Endodermal cell (in vitro differentiated cells): ENCODE measurements around the gene IFNE. TPM values are rescaled to one million over a fixed set of nuclear protein-coding genes. Genes with fewer than 3 reads are reported as not detected.

ENCODE experiments used
- DNase-seq: peaks from one replicate; pipeline ENCODE4 v3.0.0-alpha.2; 2017
- H3K27ac ChIP-seq: 2 replicates; pipeline ENCODE4 v1.5.1; 2013; ENCODE audit warnings: mild to moderate bottlenecking, low read depth, low read length, moderate library complexity
- H3K27me3 ChIP-seq: 2 replicates; pipeline ENCODE4 v1.6.1; 2013; ENCODE audit warnings: mild to moderate bottlenecking, low read length, moderate library complexity; ENCODE audit not compliant: insufficient read depth, control insufficient read depth, poor library complexity, severe bottlenecking
- H3K36me3 ChIP-seq: 2 replicates; pipeline ENCODE4 v1.7.0; 2013; ENCODE audit warnings: mild to moderate bottlenecking, low read length, moderate library complexity; ENCODE audit not compliant: control insufficient read depth, insufficient read depth
- H3K4me1 ChIP-seq: one replicate; pipeline ENCODE4 v1.7.0; 2013; ENCODE audit warnings: low read length; ENCODE audit not compliant: control insufficient read depth, insufficient read depth
- H3K4me3 ChIP-seq: 2 replicates; pipeline ENCODE4 v1.5.1; 2013; ENCODE audit warnings: mild to moderate bottlenecking, low read length, moderate library complexity
- H3K9ac ChIP-seq: 2 replicates; pipeline ENCODE4 v1.6.1; 2013; ENCODE audit warnings: mild to moderate bottlenecking, low read length, moderate library complexity; ENCODE audit not compliant: poor library complexity, severe bottlenecking; ENCODE audit errors: extremely low read depth
- H3K9me3 ChIP-seq: 2 replicates; pipeline ENCODE4 v1.6.1; 2013; ENCODE audit warnings: mild to moderate bottlenecking, low read length, moderate library complexity; ENCODE audit not compliant: control insufficient read depth
- H3K27ac Mint-ChIP-seq: 2 replicates; pipeline ENCODE4 v1.8.0; 2020; ENCODE audit warnings: mixed read lengths
- H3K27me3 Mint-ChIP-seq: 2 replicates; pipeline ENCODE4 v1.8.0; 2021; ENCODE audit warnings: mild to moderate bottlenecking, mixed read lengths; ENCODE audit not compliant: insufficient read depth
- H3K36me3 Mint-ChIP-seq: 2 replicates; pipeline ENCODE4 v1.8.0; 2020; ENCODE audit warnings: low read depth, mixed read lengths
- H3K4me1 Mint-ChIP-seq: 2 replicates; pipeline ENCODE4 v1.8.0; 2020; ENCODE audit warnings: mixed read lengths
- H3K4me3 Mint-ChIP-seq: 2 replicates; pipeline ENCODE4 v1.8.0; 2020; ENCODE audit warnings: mild to moderate bottlenecking, moderate library complexity, mixed read lengths
- H3K9me3 Mint-ChIP-seq: 2 replicates; pipeline ENCODE4 v1.8.0; 2020; ENCODE audit warnings: mild to moderate bottlenecking, mixed read lengths
- WGBS, 2 experiments: methylation state at CpG; one replicate each; pipeline versions ENCODE4 v1.1.5 to v1.1.7; 2013; ENCODE audit warnings: missing lambda C conversion rate in 2 of 2, mixed read lengths in 1 of 2; ENCODE audit not compliant: insufficient coverage in 1 of 2, insufficient read length in 1 of 2; 5-methylcytosine and 5-hydroxymethylcytosine counted together
- total RNA-seq, 2 donors: library from RNA; stranded (reverse); fragmentation: NEBNext Ultra II Directional in 1 of 2; extraction: Animal tissue kit (Norgen Biotek cat#: 25700) in 1 of 2; gene quantifications; 2 replicates in 1 of 2; 3 replicates in 1 of 2; pipeline ENCODE4 v1.2.1, GENCODE V29; 2021
- TF ChIP-seq, protein P1 (sequence below): fragments of 200-600 bp; sonication (generic); conservative IDR thresholded peaks from 2 replicates; pipeline ENCODE4 v1.5.0; 2021; ENCODE audit warnings: antibody characterized with exemption, mild to moderate bottlenecking

The IFNE gene
- total RNA-seq, 2 donors from 2014 or later = 1.5 to 2.0 TPM

DNA sequence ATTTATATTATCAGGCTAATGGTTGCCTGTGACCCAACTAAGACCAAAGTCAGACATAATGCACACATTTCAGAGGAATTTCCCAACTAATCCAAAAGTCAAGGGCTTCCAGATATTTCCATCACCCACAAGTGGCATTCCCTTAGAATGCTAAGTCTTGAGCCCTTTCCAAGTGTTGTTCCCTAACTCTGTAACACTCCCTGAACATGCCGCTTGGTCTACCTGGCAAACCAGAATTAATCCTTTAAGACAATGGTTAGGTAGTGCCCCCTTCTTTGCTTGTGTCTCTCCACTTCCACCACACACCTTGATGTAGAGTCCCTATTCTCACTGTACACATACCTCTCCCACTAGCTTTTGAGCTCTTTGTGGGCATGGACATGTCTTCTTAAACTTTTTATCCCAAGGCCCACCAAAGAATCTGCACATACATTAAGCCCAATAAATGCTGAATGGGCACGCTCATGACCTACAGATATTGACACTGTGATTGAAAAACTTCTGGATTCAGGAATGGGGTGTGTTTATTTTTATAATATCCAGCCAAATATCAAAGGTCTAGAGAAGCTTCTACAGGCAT, 37.8 kb upstream of the IFNE start:
- Histone ChIP-seq H3K4me3 (no peak overlapping the region), H3K4me1 (no peaks in the 10 kb centered on the region), H3K9me3 (peaks cover 19% of the 10 kb centered on the region), H3K9ac (no peak overlapping the region), H3K27me3 (no peaks in the 10 kb centered on the region), H3K36me3 (no peaks in the 10 kb centered on the region), H3K27ac (no peak overlapping the region)
- no peaks in the 10 kb centered on the region for H3K27me3 Mint-ChIP-seq
- H3K27ac Mint-ChIP-seq = no peak overlapping the region
- 80 to 100% methylated on average over 1 to 2 of the region's 2 CpGs for WGBS, 2 experiments
- TF ChIP-seq, protein P1, sequence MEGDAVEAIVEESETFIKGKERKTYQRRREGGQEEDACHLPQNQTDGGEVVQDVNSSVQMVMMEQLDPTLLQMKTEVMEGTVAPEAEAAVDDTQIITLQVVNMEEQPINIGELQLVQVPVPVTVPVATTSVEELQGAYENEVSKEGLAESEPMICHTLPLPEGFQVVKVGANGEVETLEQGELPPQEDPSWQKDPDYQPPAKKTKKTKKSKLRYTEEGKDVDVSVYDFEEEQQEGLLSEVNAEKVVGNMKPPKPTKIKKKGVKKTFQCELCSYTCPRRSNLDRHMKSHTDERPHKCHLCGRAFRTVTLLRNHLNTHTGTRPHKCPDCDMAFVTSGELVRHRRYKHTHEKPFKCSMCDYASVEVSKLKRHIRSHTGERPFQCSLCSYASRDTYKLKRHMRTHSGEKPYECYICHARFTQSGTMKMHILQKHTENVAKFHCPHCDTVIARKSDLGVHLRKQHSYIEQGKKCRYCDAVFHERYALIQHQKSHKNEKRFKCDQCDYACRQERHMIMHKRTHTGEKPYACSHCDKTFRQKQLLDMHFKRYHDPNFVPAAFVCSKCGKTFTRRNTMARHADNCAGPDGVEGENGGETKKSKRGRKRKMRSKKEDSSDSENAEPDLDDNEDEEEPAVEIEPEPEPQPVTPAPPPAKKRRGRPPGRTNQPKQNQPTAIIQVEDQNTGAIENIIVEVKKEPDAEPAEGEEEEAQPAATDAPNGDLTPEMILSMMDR = no peak
- no peak overlapping the region for H3K4me3 Mint-ChIP-seq
- H3K4me1 Mint-ChIP-seq = no peaks in the 10 kb centered on the region
- no peak for DNase-seq
- peaks cover 36% of the 10 kb centered on the region for H3K36me3 Mint-ChIP-seq
- peaks cover 39% of the 10 kb centered on the region for H3K9me3 Mint-ChIP-seq

DNA sequence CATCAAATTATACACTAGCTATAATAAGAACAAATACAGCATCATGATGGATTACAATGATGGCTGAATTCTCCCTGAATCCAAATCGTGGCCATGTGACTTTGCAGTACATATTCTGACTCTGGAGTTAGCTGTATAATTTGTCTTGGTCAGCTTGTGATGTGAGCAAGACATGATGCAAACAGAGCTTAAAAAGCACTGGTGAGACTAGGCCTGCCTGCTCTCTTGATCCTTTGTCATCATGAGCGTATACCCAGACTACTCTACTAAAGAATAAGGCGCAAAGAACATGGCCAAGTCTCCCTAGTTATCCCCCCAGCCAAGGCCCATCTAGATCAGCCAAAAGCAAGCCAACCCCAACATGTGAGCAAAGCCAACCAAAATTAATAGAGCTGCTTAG, 34.7 kb upstream of the IFNE start:
- H3K27ac ChIP-seq = no peak overlapping the region
- WGBS, 2 experiments = 93 to 94% methylated on average over 2 to 3 of the region's 3 CpGs
- H3K4me1 ChIP-seq = peaks cover under 1% of the 10 kb centered on the region
- Mint-ChIP-seq H3K4me1 (peaks cover under 1% of the 10 kb centered on the region), H3K36me3 (peaks cover 23% of the 10 kb centered on the region), H3K4me3 (no peak overlapping the region), H3K27ac (no peak overlapping the region), H3K27me3 (no peaks in the 10 kb centered on the region), H3K9me3 (peaks cover 10% of the 10 kb centered on the region)
- peaks cover 6% of the 10 kb centered on the region for H3K36me3 ChIP-seq
- no peak overlapping the region for H3K9ac ChIP-seq
- DNase-seq = no peak
- no peaks in the 10 kb centered on the region for H3K27me3 ChIP-seq
- H3K4me3 ChIP-seq = no peak overlapping the region
- H3K9me3 ChIP-seq = no peaks in the 10 kb centered on the region
- TF ChIP-seq, protein P1 = no peak

DNA sequence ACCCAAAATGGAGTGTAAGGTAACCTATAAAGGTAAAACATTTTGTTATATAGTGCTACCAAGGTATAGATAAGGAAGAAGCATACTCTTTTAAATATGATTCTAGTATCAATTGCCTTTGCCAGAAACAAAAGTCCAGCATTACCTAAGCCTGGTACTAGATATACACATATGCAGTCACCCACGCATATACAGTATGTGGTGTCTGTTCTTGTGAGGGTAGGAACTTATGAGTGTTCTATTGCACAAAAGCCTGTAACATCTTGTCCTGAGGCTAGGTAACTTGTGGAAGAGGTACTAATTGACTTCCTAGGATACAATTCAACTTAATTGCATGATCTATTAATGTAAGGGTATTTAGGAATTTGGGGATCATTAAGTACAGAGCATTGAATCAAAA, 31.3 kb upstream of the IFNE start:
- DNase-seq = no peak
- Histone ChIP-seq H3K4me1 (peaks cover 10% of the 10 kb centered on the region), H3K9me3 (no peaks in the 10 kb centered on the region), H3K36me3 (peaks cover 8% of the 10 kb centered on the region), H3K4me3 (no peak overlapping the region), H3K9ac (no peak overlapping the region), H3K27me3 (no peaks in the 10 kb centered on the region), H3K27ac (no peak overlapping the region)
- H3K4me1 Mint-ChIP-seq = peaks cover 23% of the 10 kb centered on the region
- TF ChIP-seq, protein P1 = no peak
- no peaks in the 10 kb centered on the region for H3K9me3 Mint-ChIP-seq
- no peaks in the 10 kb centered on the region for H3K27me3 Mint-ChIP-seq
- 100% methylated on average over 1 of the region's 1 CpG; no CpG with 5 or more reads in 1 of the 2 experiments for WGBS, 2 experiments
- H3K36me3 Mint-ChIP-seq = peaks cover 13% of the 10 kb centered on the region
- no peak overlapping the region for H3K4me3 Mint-ChIP-seq
- no peak overlapping the region for H3K27ac Mint-ChIP-seq
